ENCODE measurements around the gene OTOGL. TPM values are rescaled to one million over a fixed set of nuclear protein-coding genes. Genes with fewer than 3 reads are reported as not detected.

Gene OTOGL
- polyA plus RNA-seq, 1 of the 3 experiments (the other 2 are of a cell fraction) = 0.61 TPM

- Histone ChIP-seq H3K9me3 (no peaks in the 10 kb centered on the region), H3K79me2 (ENCODE audit: insufficient read depth) (no peaks in the 10 kb centered on the region), H3K9me2 (no peaks in the 10 kb centered on the region), H3F3A (replicated peaks; ENCODE audit: insufficient read depth) (peaks cover 4% of the 10 kb centered on the region), H3K9ac (no peak overlapping the region), H2AFZ (ENCODE audit: low read depth) (no peak overlapping the region), H3K4me1 (ENCODE audit: control insufficient read depth in 1 of 2, insufficient read depth in 2 of 2, low read depth in 1 of 2, low read length in 1 of 2) (no peaks in the 10 kb centered on the region; a peak in 1 of 4 replicates), H4K20me1 (ENCODE audit: insufficient read depth) (no peaks in the 10 kb centered on the region), H3K27ac (ENCODE audit: low read depth in 2 of 2, low read length in 1 of 2) (no peak overlapping the region), H3K4me3 (ENCODE audit: low read depth in 2 of 2, low read length in 1 of 2) (no peak overlapping the region), H3K4me2 (no peak overlapping the region), H3K36me3 (replicated peaks in 1 of 2; ENCODE audit: control insufficient read depth in 1 of 2, insufficient read depth in 2 of 2, low read length in 1 of 2) (no peaks in the 10 kb centered on the region), H3K27me3 (ENCODE audit: insufficient read depth) (no peaks in the 10 kb centered on the region)
- WGBS (ENCODE audit: low lambda C conversion rate) = 65% methylated on average over 5 of the region's 5 CpGs
- DNase-seq = no peak
- TF ChIP-seq, protein P1, sequence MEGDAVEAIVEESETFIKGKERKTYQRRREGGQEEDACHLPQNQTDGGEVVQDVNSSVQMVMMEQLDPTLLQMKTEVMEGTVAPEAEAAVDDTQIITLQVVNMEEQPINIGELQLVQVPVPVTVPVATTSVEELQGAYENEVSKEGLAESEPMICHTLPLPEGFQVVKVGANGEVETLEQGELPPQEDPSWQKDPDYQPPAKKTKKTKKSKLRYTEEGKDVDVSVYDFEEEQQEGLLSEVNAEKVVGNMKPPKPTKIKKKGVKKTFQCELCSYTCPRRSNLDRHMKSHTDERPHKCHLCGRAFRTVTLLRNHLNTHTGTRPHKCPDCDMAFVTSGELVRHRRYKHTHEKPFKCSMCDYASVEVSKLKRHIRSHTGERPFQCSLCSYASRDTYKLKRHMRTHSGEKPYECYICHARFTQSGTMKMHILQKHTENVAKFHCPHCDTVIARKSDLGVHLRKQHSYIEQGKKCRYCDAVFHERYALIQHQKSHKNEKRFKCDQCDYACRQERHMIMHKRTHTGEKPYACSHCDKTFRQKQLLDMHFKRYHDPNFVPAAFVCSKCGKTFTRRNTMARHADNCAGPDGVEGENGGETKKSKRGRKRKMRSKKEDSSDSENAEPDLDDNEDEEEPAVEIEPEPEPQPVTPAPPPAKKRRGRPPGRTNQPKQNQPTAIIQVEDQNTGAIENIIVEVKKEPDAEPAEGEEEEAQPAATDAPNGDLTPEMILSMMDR (IDR thresholded peaks at IDR 0.05) = no peak
- no peak for TF ChIP-seq TAF1 (IDR thresholded peaks at IDR 0.05; ENCODE audit: borderline replicate concordance, low read depth, low read length)
- TF ChIP-seq, protein P2, sequence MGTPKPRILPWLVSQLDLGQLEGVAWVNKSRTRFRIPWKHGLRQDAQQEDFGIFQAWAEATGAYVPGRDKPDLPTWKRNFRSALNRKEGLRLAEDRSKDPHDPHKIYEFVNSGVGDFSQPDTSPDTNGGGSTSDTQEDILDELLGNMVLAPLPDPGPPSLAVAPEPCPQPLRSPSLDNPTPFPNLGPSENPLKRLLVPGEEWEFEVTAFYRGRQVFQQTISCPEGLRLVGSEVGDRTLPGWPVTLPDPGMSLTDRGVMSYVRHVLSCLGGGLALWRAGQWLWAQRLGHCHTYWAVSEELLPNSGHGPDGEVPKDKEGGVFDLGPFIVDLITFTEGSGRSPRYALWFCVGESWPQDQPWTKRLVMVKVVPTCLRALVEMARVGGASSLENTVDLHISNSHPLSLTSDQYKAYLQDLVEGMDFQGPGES (IDR thresholded peaks at IDR 0.05; ENCODE audit: low read depth, low read length) = no peak
- TF ChIP-seq MXI1 (IDR thresholded peaks at IDR 0.05; ENCODE audit: low read depth, low read length) = no peak
- no peak for TF ChIP-seq SIN3A (IDR thresholded peaks at IDR 0.05; ENCODE audit: borderline replicate concordance, low read depth, low read length)
- TF ChIP-seq YY1 (IDR thresholded peaks at IDR 0.05; ENCODE audit: low read depth) = no peak
- no peak for TF ChIP-seq EP300 (IDR thresholded peaks at IDR 0.05; ENCODE audit: borderline replicate concordance in 1 of 2, low read depth in 1 of 2, low read length in 1 of 2)
- TF ChIP-seq, protein P3, sequence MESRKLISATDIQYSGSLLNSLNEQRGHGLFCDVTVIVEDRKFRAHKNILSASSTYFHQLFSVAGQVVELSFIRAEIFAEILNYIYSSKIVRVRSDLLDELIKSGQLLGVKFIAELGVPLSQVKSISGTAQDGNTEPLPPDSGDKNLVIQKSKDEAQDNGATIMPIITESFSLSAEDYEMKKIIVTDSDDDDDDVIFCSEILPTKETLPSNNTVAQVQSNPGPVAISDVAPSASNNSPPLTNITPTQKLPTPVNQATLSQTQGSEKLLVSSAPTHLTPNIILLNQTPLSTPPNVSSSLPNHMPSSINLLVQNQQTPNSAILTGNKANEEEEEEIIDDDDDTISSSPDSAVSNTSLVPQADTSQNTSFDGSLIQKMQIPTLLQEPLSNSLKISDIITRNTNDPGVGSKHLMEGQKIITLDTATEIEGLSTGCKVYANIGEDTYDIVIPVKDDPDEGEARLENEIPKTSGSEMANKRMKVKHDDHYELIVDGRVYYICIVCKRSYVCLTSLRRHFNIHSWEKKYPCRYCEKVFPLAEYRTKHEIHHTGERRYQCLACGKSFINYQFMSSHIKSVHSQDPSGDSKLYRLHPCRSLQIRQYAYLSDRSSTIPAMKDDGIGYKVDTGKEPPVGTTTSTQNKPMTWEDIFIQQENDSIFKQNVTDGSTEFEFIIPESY (IDR thresholded peaks at IDR 0.05; ENCODE audit: borderline replicate concordance, low read depth) = no peak
- TF ChIP-seq TEAD4 (IDR thresholded peaks at IDR 0.05; ENCODE audit: borderline replicate concordance, insufficient read depth) = no peak
- TF ChIP-seq RAD21 (IDR thresholded peaks at IDR 0.05; ENCODE audit: low read length) = no peak
- no peak for TF ChIP-seq RXRA (IDR thresholded peaks at IDR 0.05; ENCODE audit: borderline replicate concordance, low read depth)
- TF ChIP-seq FOSL2 (IDR thresholded peaks at IDR 0.05; ENCODE audit: borderline replicate concordance, low read depth) = no peak
- no peak for TF ChIP-seq TCF12 (IDR thresholded peaks at IDR 0.05)
- TF ChIP-seq FOXJ3 (CRISPR knock-in tag; IDR thresholded peaks at IDR 0.05) = no peak
- TF ChIP-seq RFX5 (IDR thresholded peaks at IDR 0.05; ENCODE audit: low read length) = no peak
- CTCF ChIA-PET = no interaction called here
- POLR2A ChIA-PET = no interaction called here
Observed at GRCh38 chr12:80173083-80173864, 73.9 kb downstream of the OTOGL start.
